Suprapubic skin (tissue), 4 donors: ENCODE data around the gene ZNF148. TPM values are rescaled to one million over a fixed set of nuclear protein-coding genes. Genes with fewer than 3 reads are reported as not detected.

Experiments
- DNase-seq, 2 donors: peaks; one replicate each; pipeline ENCODE4 v3.0.0-alpha.2; 2019; ENCODE audit warnings: low spot score in 2 of 2
- H3K27ac ChIP-seq: fragments of 200-600 bp; sonication (generic); one replicate; pipeline ENCODE4 v1.5.1; 2019
- H3K27me3 ChIP-seq: fragments of 200-600 bp; sonication (generic); one replicate; pipeline ENCODE4 v1.5.1; 2019
- H3K36me3 ChIP-seq: fragments of 200-600 bp; sonication (generic); one replicate; pipeline ENCODE4 v1.5.1; 2019
- H3K4me1 ChIP-seq: fragments of 200-600 bp; sonication (generic); one replicate; pipeline ENCODE4 v1.5.1; 2019
- H3K4me3 ChIP-seq: fragments of 200-600 bp; sonication (generic); one replicate; pipeline ENCODE4 v1.5.1; 2019; ENCODE audit warnings: mild to moderate bottlenecking
- H3K9me3 ChIP-seq: fragments of 200-600 bp; sonication (generic); one replicate; pipeline ENCODE4 v1.5.1; 2019
- CTCF ChIP-seq, 2 donors: fragments of 200-600 bp in 1 of 2; fragments of 450-650 bp in 1 of 2; sonication (generic) in 1 of 2; IDR thresholded peaks; one replicate each; pipeline ENCODE4 v1.5.1; 2016 to 2019; ENCODE audit warnings: antibody characterized with exemption in 2 of 2, mild to moderate bottlenecking in 1 of 2, moderate library complexity in 1 of 2
- EP300 ChIP-seq: sonication (generic); formaldehyde crosslinking; IDR thresholded peaks from one replicate; pipeline ENCODE4 v1.6.1; 2017; ENCODE audit warnings: antibody characterized with exemption
- POLR2A ChIP-seq, 2 donors: fragments of 450-650 bp; IDR thresholded peaks; one replicate each; pipeline ENCODE4 v1.6.1; 2017; ENCODE audit warnings: antibody characterized with exemption in 2 of 2, mild to moderate bottlenecking in 2 of 2, moderate library complexity in 2 of 2
- POLR2AphosphoS5 ChIP-seq, 3 donors: sonication (generic); formaldehyde crosslinking; IDR thresholded peaks; one replicate each; pipeline ENCODE4 v1.6.1; 2017; ENCODE audit warnings: antibody characterized with exemption in 3 of 3
- WGBS: methylation state at CpG from one replicate; pipeline ENCODE4 v1.1.5; 2018; 5-methylcytosine and 5-hydroxymethylcytosine counted together
- total RNA-seq, 4 donors: library from RNA; depleted of rRNA; stranded (reverse); fragments of >200 nt; gene quantifications; one replicate each; pipeline ENCODE4 v1.1.0, GENCODE V29; 2016

The ZNF148 gene
- total RNA-seq, 4 donors from 2014 or later, result 16.5 to 30.0 (median 20.3) TPM

GRCh38 chr3:125280668-125281361 lies 94.3 kb downstream of the ZNF148 start:
- Histone ChIP-seq H3K36me3 (peaks cover 18% of the 10 kb centered on the region), H3K4me1 (no peaks in the 10 kb centered on the region), H3K4me3 (no peak overlapping the region), H3K9me3 (no peaks in the 10 kb centered on the region), H3K27me3 (no peaks in the 10 kb centered on the region), H3K27ac (no peak overlapping the region)
- no peak for DNase-seq
- TF ChIP-seq CTCF (IDR thresholded peaks at IDR 0.05), result no peak
- no peak for TF ChIP-seq POLR2AphosphoS5 (IDR thresholded peaks at IDR 0.05)
- TF ChIP-seq POLR2A (IDR thresholded peaks at IDR 0.05), result no peak
- no peak for TF ChIP-seq EP300
- 98% methylated on average over 2 of the region's 2 CpGs for WGBS

- Histone ChIP-seq H3K27ac (no peak overlapping the region), H3K4me3 (no peak overlapping the region), H3K4me1 (no peaks in the 10 kb centered on the region), H3K36me3 (peaks cover 18% of the 10 kb centered on the region), H3K9me3 (no peaks in the 10 kb centered on the region), H3K27me3 (no peaks in the 10 kb centered on the region)
- DNase-seq, result no peak
- no peak for TF ChIP-seq EP300
- no peak for TF ChIP-seq CTCF (IDR thresholded peaks at IDR 0.05)
- no peak for TF ChIP-seq POLR2AphosphoS5 (IDR thresholded peaks at IDR 0.05)
- TF ChIP-seq POLR2A (IDR thresholded peaks at IDR 0.05), result no peak
- WGBS, result 99% methylated on average over 2 of the region's 2 CpGs
Observed at GRCh38 chr3:125278155-125278554, 97.0 kb downstream of the ZNF148 start.

GRCh38 chr3:125271127-125271526 lies 104.0 kb downstream of the ZNF148 start:
- 96% methylated on average over 7 of the region's 7 CpGs for WGBS
- H3K4me1 ChIP-seq, result no peaks in the 10 kb centered on the region
- no peaks in the 10 kb centered on the region for H3K27me3 ChIP-seq
- H3K36me3 ChIP-seq, result peaks cover 17% of the 10 kb centered on the region
- no peak for TF ChIP-seq POLR2A (IDR thresholded peaks at IDR 0.05)
- no peak for TF ChIP-seq CTCF (IDR thresholded peaks at IDR 0.05)
- DNase-seq, result no peak
- no peak overlapping the region for H3K27ac ChIP-seq
- H3K9me3 ChIP-seq, result no peaks in the 10 kb centered on the region
- H3K4me3 ChIP-seq, result no peak overlapping the region

GRCh38 chr3:125267460-125267859 lies 107.7 kb downstream of the ZNF148 start:
- no peak for DNase-seq
- 96% methylated on average over 1 of the region's 1 CpG for WGBS
- Histone ChIP-seq H3K4me3 (no peak overlapping the region), H3K9me3 (no peaks in the 10 kb centered on the region), H3K36me3 (peaks cover 15% of the 10 kb centered on the region), H3K27me3 (no peaks in the 10 kb centered on the region), H3K27ac (no peak overlapping the region), H3K4me1 (no peaks in the 10 kb centered on the region)
- TF ChIP-seq POLR2AphosphoS5 (IDR thresholded peaks at IDR 0.05), result no peak
- no peak for TF ChIP-seq CTCF (IDR thresholded peaks at IDR 0.05)
- no peak for TF ChIP-seq EP300
- no peak for TF ChIP-seq POLR2A (IDR thresholded peaks at IDR 0.05)

GRCh38 chr3:125266971-125267370 lies 108.2 kb downstream of the ZNF148 start:
- H3K36me3 ChIP-seq, result peaks cover 14% of the 10 kb centered on the region
- no peaks in the 10 kb centered on the region for H3K4me1 ChIP-seq
- H3K4me3 ChIP-seq, result no peak overlapping the region
- H3K9me3 ChIP-seq, result no peaks in the 10 kb centered on the region
- whole genome bisulfite sequencing, result 70% methylated on average over 3 of the region's 3 CpGs
- TF ChIP-seq EP300 (no peak), POLR2AphosphoS5 (IDR thresholded peaks at IDR 0.05) (no peak), POLR2A (IDR thresholded peaks at IDR 0.05) (no peak), CTCF (IDR thresholded peaks at IDR 0.05) (no peak)
- no peak for DNase-seq
- H3K27me3 ChIP-seq, result no peaks in the 10 kb centered on the region
- H3K27ac ChIP-seq, result no peak overlapping the region
